Thyroid gland (tissue), 4 donors: ENCODE measurements around the gene SLC7A5.

Experiments used
- CTCF ChIP-seq, 6 experiments: fragments of 200-600 bp in 3 of 6; fragments of 450-650 bp in 3 of 6; sonication (generic) in 3 of 6; IDR thresholded peaks; one replicate each; pipeline ENCODE4 v1.5.1; 2016 to 2019; ENCODE audit warnings: antibody characterized with exemption in 6 of 6, mild to moderate bottlenecking in 2 of 6, inconsistent platforms in 1 of 6, moderate library complexity in 1 of 6
- POLR2A ChIP-seq, 2 donors: fragments of 450-650 bp; IDR thresholded peaks; one replicate each; pipeline ENCODE4 v1.6.1; 2017; ENCODE audit warnings: antibody characterized with exemption in 2 of 2, mild to moderate bottlenecking in 2 of 2, moderate library complexity in 1 of 2

- no peak for TF ChIP-seq CTCF (IDR thresholded peaks at IDR 0.05)
- no peak for TF ChIP-seq POLR2A (IDR thresholded peaks at IDR 0.05)
Measured at GRCh38 chr16:87856791-87857228, 12.5 kb downstream of the SLC7A5 start.
